Measurements from ENCODE around the gene UQCC5.

The UQCC5 gene

GRCh38 chr3:52547143-52547542 is 10.7 kb downstream of the UQCC5 start:
- H3K4me1 ChIP-seq (ENCODE audit: insufficient read depth, low read length): no peaks in the 10 kb centered on the region
- H3K27ac ChIP-seq (ENCODE audit: low read length): no peak overlapping the region
- ATAC-seq (ENCODE audit: insufficient read depth, low read depth) (no peak), DNase-seq (no peak)
- no peaks in the 10 kb centered on the region for H3K9me3 ChIP-seq (ENCODE audit: insufficient read depth, low read length, severe bottlenecking)
- H2AFZ ChIP-seq (ENCODE audit: low read depth, low read length): no peak overlapping the region
- H3K36me3 ChIP-seq (ENCODE audit: insufficient read depth, low read length): peaks cover 81% of the 10 kb centered on the region
- H3K9ac ChIP-seq (ENCODE audit: low read depth, low read length): no peak overlapping the region
- peaks cover 4% of the 10 kb centered on the region for H3K79me2 ChIP-seq (ENCODE audit: insufficient read depth, low read length)
- H3K27me3 ChIP-seq (ENCODE audit: insufficient read depth, low read length, poor library complexity): no peaks in the 10 kb centered on the region
- H3K4me2 ChIP-seq (ENCODE audit: insufficient read depth, low read length): no peak overlapping the region
- no peak overlapping the region for H3K4me3 ChIP-seq (ENCODE audit: low read depth in 1 of 2, low read length in 2 of 2)
- H4K20me1 ChIP-seq (ENCODE audit: insufficient read depth, low read length): 0 out of 2 replicates have a peak, but pooled peaks cover 3% of the 10 kb centered on the region
- TF ChIP-seq EZH2 (IDR thresholded peaks at IDR 0.05; ENCODE audit: borderline replicate concordance, low read depth, low read length, severe bottlenecking): no peak
- TF ChIP-seq CTCF (IDR thresholded peaks at IDR 0.05; ENCODE audit: borderline replicate concordance, extremely low read depth, low read length, poor library complexity, severe bottlenecking): no peak

- Histone ChIP-seq H3K27me3 (ENCODE audit: insufficient read depth, low read length, poor library complexity) (no peaks in the 10 kb centered on the region), H3K36me3 (ENCODE audit: insufficient read depth, low read length) (peaks cover 93% of the 10 kb centered on the region), H3K9ac (ENCODE audit: low read depth, low read length) (no peak overlapping the region), H3K4me3 (ENCODE audit: low read depth in 1 of 2, low read length in 2 of 2) (no peak overlapping the region), H4K20me1 (ENCODE audit: insufficient read depth, low read length) (no peaks in the 10 kb centered on the region), H3K9me3 (ENCODE audit: insufficient read depth, low read length, severe bottlenecking) (no peaks in the 10 kb centered on the region), H2AFZ (ENCODE audit: low read depth, low read length) (no peak overlapping the region), H3K4me1 (ENCODE audit: insufficient read depth, low read length) (no peaks in the 10 kb centered on the region), H3K4me2 (ENCODE audit: insufficient read depth, low read length) (no peak overlapping the region), H3K27ac (ENCODE audit: low read length) (no peak overlapping the region), H3K79me2 (ENCODE audit: insufficient read depth, low read length) (0 out of 2 replicates have a peak, but pooled peaks cover 3% of the 10 kb centered on the region)
- DNase-seq: no peak
- no peak for TF ChIP-seq CTCF (IDR thresholded peaks at IDR 0.05; ENCODE audit: borderline replicate concordance, extremely low read depth, low read length, poor library complexity, severe bottlenecking)
- TF ChIP-seq EZH2 (IDR thresholded peaks at IDR 0.05; ENCODE audit: borderline replicate concordance, low read depth, low read length, severe bottlenecking): no peak
- ATAC-seq (ENCODE audit: insufficient read depth, low read depth): no peak
Observed at GRCh38 chr3:52551118-52551517, 14.7 kb downstream of the UQCC5 start.

- peaks cover 93% of the 10 kb centered on the region for H3K36me3 ChIP-seq (ENCODE audit: insufficient read depth, low read length)
- TF ChIP-seq CTCF (IDR thresholded peaks at IDR 0.05; ENCODE audit: borderline replicate concordance, extremely low read depth, low read length, poor library complexity, severe bottlenecking) (no peak), EZH2 (IDR thresholded peaks at IDR 0.05; ENCODE audit: borderline replicate concordance, low read depth, low read length, severe bottlenecking) (no peak)
- no peak for ATAC-seq (ENCODE audit: insufficient read depth, low read depth)
- H3K4me3 ChIP-seq (ENCODE audit: low read depth in 1 of 2, low read length in 2 of 2): no peak overlapping the region
- no peaks in the 10 kb centered on the region for H4K20me1 ChIP-seq (ENCODE audit: insufficient read depth, low read length)
- H2AFZ ChIP-seq (ENCODE audit: low read depth, low read length): no peak overlapping the region
- H3K79me2 ChIP-seq (ENCODE audit: insufficient read depth, low read length): 0 out of 2 replicates have a peak, but pooled peaks cover 3% of the 10 kb centered on the region
- no peaks in the 10 kb centered on the region for H3K9me3 ChIP-seq (ENCODE audit: insufficient read depth, low read length, severe bottlenecking)
- no peak overlapping the region for H3K9ac ChIP-seq (ENCODE audit: low read depth, low read length)
- no peaks in the 10 kb centered on the region for H3K4me1 ChIP-seq (ENCODE audit: insufficient read depth, low read length)
- H3K27me3 ChIP-seq (ENCODE audit: insufficient read depth, low read length, poor library complexity): no peaks in the 10 kb centered on the region
- H3K27ac ChIP-seq (ENCODE audit: low read length): no peak overlapping the region
- DNase-seq: no peak
- H3K4me2 ChIP-seq (ENCODE audit: insufficient read depth, low read length): no peak overlapping the region
Observed at GRCh38 chr3:52552089-52552488, 15.7 kb downstream of the UQCC5 start.
